Glutamatergic neuron (in vitro differentiated cells): ENCODE measurements around the gene FERMT3. TPM values are rescaled to one million over a fixed set of nuclear protein-coding genes. Genes with fewer than 3 reads are reported as not detected.

Experiments
- DNase-seq: peaks from one replicate; pipeline ENCODE4 v3.0.0; 2022
- H3K27ac Mint-ChIP-seq: one replicate; pipeline ENCODE4 v1.8.0; 2020; ENCODE audit warnings: mild to moderate bottlenecking, mixed read lengths, inconsistent platforms; ENCODE audit not compliant: unreplicated experiment
- H3K27me3 Mint-ChIP-seq: one replicate; pipeline ENCODE4 v1.8.0; 2020; ENCODE audit warnings: mild to moderate bottlenecking, moderate library complexity, mixed read lengths, inconsistent platforms; ENCODE audit not compliant: unreplicated experiment
- H3K36me3 Mint-ChIP-seq: one replicate; pipeline ENCODE4 v1.8.0; 2020; ENCODE audit warnings: mild to moderate bottlenecking, mixed read lengths, inconsistent platforms; ENCODE audit not compliant: unreplicated experiment
- H3K4me1 Mint-ChIP-seq: one replicate; pipeline ENCODE4 v1.8.0; 2020; ENCODE audit warnings: mild to moderate bottlenecking, low read depth, mixed read lengths, inconsistent platforms; ENCODE audit not compliant: unreplicated experiment
- H3K4me3 Mint-ChIP-seq: one replicate; pipeline ENCODE4 v1.8.0; 2020; ENCODE audit warnings: mild to moderate bottlenecking, mixed read lengths, inconsistent platforms; ENCODE audit not compliant: unreplicated experiment
- H3K9me3 Mint-ChIP-seq: one replicate; pipeline ENCODE4 v1.8.0; 2020; ENCODE audit warnings: mild to moderate bottlenecking, moderate library complexity, mixed read lengths, inconsistent platforms; ENCODE audit not compliant: unreplicated experiment
- CTCF ChIP-seq: fragments of 200-600 bp; sonication (generic); IDR thresholded peaks from one replicate; pipeline ENCODE4 v1.5.0; 2021; ENCODE audit not compliant: partially characterized antibody, unreplicated experiment
- total RNA-seq: library from RNA; stranded (reverse); fragmentation: NEBNext Ultra II Directional; extraction: Animal tissue kit (Norgen Biotek cat#: 25700); gene quantifications from one replicate; pipeline ENCODE4 v1.2.1, GENCODE V29; 2021; ENCODE audit not compliant: unreplicated experiment

Gene FERMT3
- total RNA-seq, 1 donor from 2014 or later, result 2.0 TPM

- Mint-ChIP-seq H3K4me1 (no peaks in the 10 kb centered on the region), H3K36me3 (no peaks in the 10 kb centered on the region), H3K4me3 (no peak overlapping the region), H3K9me3 (no peaks in the 10 kb centered on the region), H3K27me3 (peaks cover 2% of the 10 kb centered on the region), H3K27ac (no peak overlapping the region)
- TF ChIP-seq CTCF, result no peak
- no peak for DNase-seq
These were observed 13.8 kb downstream of the FERMT3 start for GRCh38 chr11:64220271-64220670.

DNA sequence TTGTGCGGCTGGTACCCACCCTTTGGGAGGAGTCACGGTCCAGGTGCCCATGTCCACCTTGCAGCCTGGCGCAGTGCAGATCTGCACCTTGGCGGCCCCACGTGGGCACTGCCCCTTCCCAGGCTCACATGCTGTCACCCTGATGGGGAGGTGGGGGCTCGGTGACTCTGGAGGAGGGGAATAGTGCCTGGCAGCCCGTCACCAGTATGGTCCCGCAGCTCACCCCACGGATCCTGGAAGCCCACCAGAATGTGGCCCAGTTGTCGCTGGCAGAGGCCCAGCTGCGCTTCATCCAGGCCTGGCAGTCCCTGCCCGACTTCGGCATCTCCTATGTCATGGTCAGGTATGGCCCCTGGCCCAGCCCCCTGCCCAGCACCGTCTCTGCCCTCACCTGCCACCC lies 14.3 kb downstream of the FERMT3 start:
- H3K9me3 Mint-ChIP-seq, result no peaks in the 10 kb centered on the region
- H3K27me3 Mint-ChIP-seq, result peaks cover 2% of the 10 kb centered on the region
- no peaks in the 10 kb centered on the region for H3K4me1 Mint-ChIP-seq
- no peaks in the 10 kb centered on the region for H3K36me3 Mint-ChIP-seq
- no peak overlapping the region for H3K4me3 Mint-ChIP-seq
- no peak overlapping the region for H3K27ac Mint-ChIP-seq
- no peak for DNase-seq
- no peak for TF ChIP-seq CTCF

DNA sequence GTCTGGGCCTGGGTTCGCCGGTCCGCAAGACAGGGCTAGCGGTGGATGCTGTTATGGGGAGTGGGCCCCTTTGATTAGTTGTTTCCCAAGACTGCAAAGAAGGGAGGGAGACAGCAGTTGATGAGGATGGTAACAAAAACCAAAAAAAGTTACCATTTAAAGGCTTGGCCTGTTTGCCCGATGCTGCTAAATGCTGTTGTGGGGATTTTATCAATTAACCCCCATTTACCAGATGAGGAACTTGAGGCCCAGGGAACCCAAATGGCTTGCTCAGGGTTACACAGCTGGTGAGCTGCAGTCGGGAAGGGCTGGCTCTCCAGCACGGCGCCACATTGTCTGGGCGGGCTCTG lies 16.1 kb downstream of the FERMT3 start:
- Mint-ChIP-seq H3K27ac (no peak overlapping the region), H3K4me1 (no peaks in the 10 kb centered on the region), H3K27me3 (peaks cover 2% of the 10 kb centered on the region), H3K9me3 (no peaks in the 10 kb centered on the region), H3K36me3 (no peaks in the 10 kb centered on the region), H3K4me3 (no peak overlapping the region)
- no peak for TF ChIP-seq CTCF
- no peak for DNase-seq

GRCh38 chr11:64223001-64223651 lies 16.6 kb downstream of the FERMT3 start:
- Mint-ChIP-seq H3K4me3 (no peak overlapping the region), H3K27me3 (peaks cover 2% of the 10 kb centered on the region), H3K36me3 (no peaks in the 10 kb centered on the region), H3K27ac (no peak overlapping the region), H3K4me1 (no peaks in the 10 kb centered on the region), H3K9me3 (no peaks in the 10 kb centered on the region)
- DNase-seq, result no peak
- no peak for TF ChIP-seq CTCF

- no peaks in the 10 kb centered on the region for H3K9me3 Mint-ChIP-seq
- TF ChIP-seq CTCF, result no peak
- H3K4me1 Mint-ChIP-seq, result no peaks in the 10 kb centered on the region
- no peak overlapping the region for H3K27ac Mint-ChIP-seq
- H3K36me3 Mint-ChIP-seq, result no peaks in the 10 kb centered on the region
- no peak overlapping the region for H3K4me3 Mint-ChIP-seq
- H3K27me3 Mint-ChIP-seq, result peaks cover 4% of the 10 kb centered on the region
- DNase-seq, result no peak
These were observed 17.8 kb downstream of the FERMT3 start for GRCh38 chr11:64224151-64224890.
